ENCODE results near the gene LRRN4.

The LRRN4 gene

GRCh38 chr20:6029538-6029937, 24.3 kb downstream of the LRRN4 start:
- Histone ChIP-seq H3K4me2 (ENCODE audit: low read length) (no peak overlapping the region), H3K79me2 (ENCODE audit: low read length) (peaks cover 31% of the 10 kb centered on the region), H3K9me3 (ENCODE audit: insufficient read depth, low read length) (peaks cover 9% of the 10 kb centered on the region; the same call in 1 of the 2 replicates), H3K4me3 (ENCODE audit: low read length) (no peak overlapping the region), H3K27ac (ENCODE audit: low read length) (no peak overlapping the region), H3K4me1 (ENCODE audit: low read length) (no peaks in the 10 kb centered on the region), H3K9ac (ENCODE audit: low read length) (no peak overlapping the region), H3K36me3 (replicated peaks; ENCODE audit: low read depth, low read length) (peaks cover 39% of the 10 kb centered on the region), H2AFZ (ENCODE audit: low read depth, low read length) (no peak overlapping the region), H3K27me3 (ENCODE audit: low read depth, low read length) (no peaks in the 10 kb centered on the region), H4K20me1 (ENCODE audit: insufficient read depth, low read length) (0 out of 2 replicates have a peak, but pooled peaks cover 3% of the 10 kb centered on the region)
- TF ChIP-seq, protein P1, sequence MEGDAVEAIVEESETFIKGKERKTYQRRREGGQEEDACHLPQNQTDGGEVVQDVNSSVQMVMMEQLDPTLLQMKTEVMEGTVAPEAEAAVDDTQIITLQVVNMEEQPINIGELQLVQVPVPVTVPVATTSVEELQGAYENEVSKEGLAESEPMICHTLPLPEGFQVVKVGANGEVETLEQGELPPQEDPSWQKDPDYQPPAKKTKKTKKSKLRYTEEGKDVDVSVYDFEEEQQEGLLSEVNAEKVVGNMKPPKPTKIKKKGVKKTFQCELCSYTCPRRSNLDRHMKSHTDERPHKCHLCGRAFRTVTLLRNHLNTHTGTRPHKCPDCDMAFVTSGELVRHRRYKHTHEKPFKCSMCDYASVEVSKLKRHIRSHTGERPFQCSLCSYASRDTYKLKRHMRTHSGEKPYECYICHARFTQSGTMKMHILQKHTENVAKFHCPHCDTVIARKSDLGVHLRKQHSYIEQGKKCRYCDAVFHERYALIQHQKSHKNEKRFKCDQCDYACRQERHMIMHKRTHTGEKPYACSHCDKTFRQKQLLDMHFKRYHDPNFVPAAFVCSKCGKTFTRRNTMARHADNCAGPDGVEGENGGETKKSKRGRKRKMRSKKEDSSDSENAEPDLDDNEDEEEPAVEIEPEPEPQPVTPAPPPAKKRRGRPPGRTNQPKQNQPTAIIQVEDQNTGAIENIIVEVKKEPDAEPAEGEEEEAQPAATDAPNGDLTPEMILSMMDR (IDR thresholded peaks at IDR 0.05; ENCODE audit: low read depth, low read length), result no peak
- TF ChIP-seq EZH2phosphoT487 (IDR thresholded peaks at IDR 0.05; ENCODE audit: low read depth), result no peak

DNA sequence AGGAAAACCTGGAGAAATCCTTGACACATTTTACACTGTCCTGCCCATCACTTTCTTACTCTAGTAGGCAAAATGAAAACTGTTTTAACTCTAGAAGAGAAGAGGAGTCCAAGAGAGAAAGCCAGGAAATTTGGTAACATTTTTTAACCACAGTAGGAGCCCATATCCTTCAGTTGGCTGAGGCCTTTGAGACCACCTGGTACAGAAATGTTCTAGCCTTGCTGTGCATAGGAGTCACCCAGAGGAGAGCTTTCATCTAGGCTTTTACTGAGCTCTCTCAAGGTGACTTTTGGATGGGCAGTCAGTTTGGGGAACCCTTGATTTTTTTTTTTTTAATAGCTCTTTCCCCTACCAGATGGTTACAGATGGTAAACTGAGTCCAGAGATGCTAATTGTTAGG, 25.0 kb downstream of the LRRN4 start:
- H4K20me1 ChIP-seq (ENCODE audit: insufficient read depth, low read length), result 0 out of 2 replicates have a peak, but pooled peaks cover 3% of the 10 kb centered on the region
- no peak overlapping the region for H3K4me2 ChIP-seq (ENCODE audit: low read length)
- peaks cover 39% of the 10 kb centered on the region for H3K36me3 ChIP-seq (replicated peaks; ENCODE audit: low read depth, low read length)
- H3K4me1 ChIP-seq (ENCODE audit: low read length), result no peaks in the 10 kb centered on the region
- TF ChIP-seq, protein P1 (IDR thresholded peaks at IDR 0.05; ENCODE audit: low read depth, low read length), result no peak
- TF ChIP-seq EZH2phosphoT487 (IDR thresholded peaks at IDR 0.05; ENCODE audit: low read depth), result no peak
- no peak overlapping the region for H2AFZ ChIP-seq (ENCODE audit: low read depth, low read length)
- no peaks in the 10 kb centered on the region for H3K27me3 ChIP-seq (ENCODE audit: low read depth, low read length)
- peaks cover 34% of the 10 kb centered on the region for H3K79me2 ChIP-seq (ENCODE audit: low read length)
- no peak overlapping the region for H3K9ac ChIP-seq (ENCODE audit: low read length)
- H3K9me3 ChIP-seq (ENCODE audit: insufficient read depth, low read length), result peaks cover 9% of the 10 kb centered on the region; the same call in 1 of the 2 replicates
- no peak overlapping the region for H3K4me3 ChIP-seq (ENCODE audit: low read length)
- no peak overlapping the region for H3K27ac ChIP-seq (ENCODE audit: low read length)

- Histone ChIP-seq H3K27ac (ENCODE audit: low read length) (no peak overlapping the region), H3K36me3 (replicated peaks; ENCODE audit: low read depth, low read length) (peaks cover 53% of the 10 kb centered on the region), H3K79me2 (ENCODE audit: low read length) (peaks cover 46% of the 10 kb centered on the region), H3K27me3 (ENCODE audit: low read depth, low read length) (no peaks in the 10 kb centered on the region), H3K4me1 (ENCODE audit: low read length) (no peaks in the 10 kb centered on the region), H3K9me3 (ENCODE audit: insufficient read depth, low read length) (peaks cover 9% of the 10 kb centered on the region; the same call in 1 of the 2 replicates), H3K4me3 (ENCODE audit: low read length) (no peak overlapping the region), H3K4me2 (ENCODE audit: low read length) (no peak overlapping the region), H2AFZ (ENCODE audit: low read depth, low read length) (no peak overlapping the region), H4K20me1 (ENCODE audit: insufficient read depth, low read length) (no peaks in the 10 kb centered on the region), H3K9ac (ENCODE audit: low read length) (no peak overlapping the region)
- TF ChIP-seq, protein P1 (IDR thresholded peaks at IDR 0.05; ENCODE audit: low read depth, low read length), result no peak
- no peak for TF ChIP-seq EZH2phosphoT487 (IDR thresholded peaks at IDR 0.05; ENCODE audit: low read depth)
Measured at GRCh38 chr20:6026051-6026450, 27.8 kb downstream of the LRRN4 start.

DNA sequence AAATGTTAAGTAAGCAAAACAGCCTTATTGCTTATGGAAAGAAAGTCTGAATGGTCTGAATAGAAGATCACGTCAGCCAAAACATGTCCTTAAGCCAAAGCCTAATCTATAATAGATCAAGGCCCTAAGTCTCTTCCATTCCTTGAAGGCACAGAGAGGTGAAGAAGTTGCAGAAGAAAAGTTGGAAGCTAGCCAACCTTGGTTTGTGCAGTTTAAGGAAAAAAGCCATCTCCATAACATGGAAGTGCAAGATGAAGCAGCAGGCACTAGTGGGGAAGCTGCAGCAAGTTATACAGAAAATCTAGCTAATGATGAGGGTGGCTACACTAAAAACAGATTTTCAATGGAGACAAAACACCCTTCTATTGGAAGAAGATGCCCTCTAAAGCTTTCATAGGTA, 29.1 kb downstream of the LRRN4 start:
- Histone ChIP-seq H3K4me2 (ENCODE audit: low read length) (no peak overlapping the region), H3K27ac (ENCODE audit: low read length) (no peak overlapping the region), H3K79me2 (ENCODE audit: low read length) (peaks cover 57% of the 10 kb centered on the region), H3K36me3 (replicated peaks; ENCODE audit: low read depth, low read length) (peaks cover 56% of the 10 kb centered on the region), H3K9me3 (ENCODE audit: insufficient read depth, low read length) (peaks cover 9% of the 10 kb centered on the region; the same call in 1 of the 2 replicates), H3K4me3 (ENCODE audit: low read length) (no peak overlapping the region), H3K4me1 (ENCODE audit: low read length) (no peaks in the 10 kb centered on the region), H4K20me1 (ENCODE audit: insufficient read depth, low read length) (no peaks in the 10 kb centered on the region), H2AFZ (ENCODE audit: low read depth, low read length) (no peak overlapping the region), H3K9ac (ENCODE audit: low read length) (no peak overlapping the region), H3K27me3 (ENCODE audit: low read depth, low read length) (no peaks in the 10 kb centered on the region)
- TF ChIP-seq EZH2phosphoT487 (IDR thresholded peaks at IDR 0.05; ENCODE audit: low read depth), result no peak
- TF ChIP-seq, protein P1 (IDR thresholded peaks at IDR 0.05; ENCODE audit: low read depth, low read length), result no peak
